SK-N-SH treated with all-trans-retinoic acid at 6 μM for 48 hours (cell line): Measurements from ENCODE around the gene DDRGK1.

Experiments
- ATAC-seq: fragments of 200-7000 bp; cut with Tn5 transposase; 3 replicates; pipeline ENCODE4 v1.9.1; 2020; ENCODE audit warnings: mild to moderate bottlenecking, moderate library complexity
- BACH2 ChIP-seq: fragments of 250-450 bp; sonication (Bioruptor Pico); IDR thresholded peaks from 2 replicates; pipeline ENCODE4 v1.9.0; 2021; ENCODE audit warnings: mild to moderate bottlenecking, borderline replicate concordance
- CREB5 ChIP-seq: fragments of 250-450 bp; sonication (Bioruptor Pico); IDR thresholded peaks from 2 replicates; pipeline ENCODE4 v1.5.1; 2020; ENCODE audit warnings: low read depth, mild to moderate bottlenecking, moderate library complexity
- CSDC2 ChIP-seq: fragments of 250-450 bp; sonication (Bioruptor Pico); IDR thresholded peaks from 2 replicates; pipeline ENCODE4 v1.5.0; 2020; ENCODE audit warnings: mild to moderate bottlenecking, moderate library complexity
- CSRNP3 ChIP-seq: fragments of 250-450 bp; sonication (Bioruptor Pico); IDR thresholded peaks from 2 replicates; pipeline ENCODE4 v1.5.1; 2021; ENCODE audit warnings: mild to moderate bottlenecking, moderate library complexity
- GLIS3 ChIP-seq: fragments of 250-450 bp; sonication (Bioruptor Pico); IDR thresholded peaks from 2 replicates; pipeline ENCODE4 v1.5.0; 2020; ENCODE audit warnings: mild to moderate bottlenecking, moderate library complexity
- ISL1 ChIP-seq: fragments of 250-450 bp; sonication (Bioruptor Pico); IDR thresholded peaks from 2 replicates; pipeline ENCODE4 v2.1.2; 2022; ENCODE audit warnings: mild to moderate bottlenecking, moderate library complexity
- OSR1 ChIP-seq: fragments of 250-450 bp; sonication (Bioruptor Pico); IDR thresholded peaks from 2 replicates; pipeline ENCODE4 v1.8.0; 2022; ENCODE audit warnings: moderate library complexity, mild to moderate bottlenecking, inconsistent platforms
- PATZ1 ChIP-seq: fragments of 250-450 bp; sonication (Bioruptor Pico); IDR thresholded peaks from 2 replicates; pipeline ENCODE4 v1.8.0; 2020; ENCODE audit warnings: mild to moderate bottlenecking, moderate library complexity, borderline replicate concordance
- POU6F1 ChIP-seq: fragments of 250-450 bp; sonication (Bioruptor Pico); IDR thresholded peaks from 2 replicates; pipeline ENCODE4 v1.8.0; 2021; ENCODE audit warnings: low read depth, mild to moderate bottlenecking, moderate library complexity, borderline replicate concordance
- RARB ChIP-seq: fragments of 250-450 bp; sonication (Bioruptor Pico); IDR thresholded peaks from 2 replicates; pipeline ENCODE4 v1.8.0; 2021; ENCODE audit warnings: mild to moderate bottlenecking, moderate library complexity
- TCF4 ChIP-seq: fragments of 250-450 bp; sonication (Bioruptor Pico); IDR thresholded peaks from 2 replicates; pipeline ENCODE4 v1.8.0; 2021; ENCODE audit warnings: mild to moderate bottlenecking, moderate library complexity, borderline replicate concordance
- TOX ChIP-seq: fragments of 250-450 bp; sonication (Bioruptor Pico); IDR thresholded peaks from 2 replicates; pipeline ENCODE4 v1.8.0; 2021; ENCODE audit warnings: mild to moderate bottlenecking, moderate library complexity, borderline replicate concordance
- TSHZ2 ChIP-seq: fragments of 250-450 bp; sonication (Bioruptor Pico); IDR thresholded peaks from 2 replicates; pipeline ENCODE4 v1.5.0; 2020; ENCODE audit warnings: mild to moderate bottlenecking, moderate library complexity
- ZC3H10 ChIP-seq: fragments of 250-450 bp; sonication (Bioruptor Pico); IDR thresholded peaks from 2 replicates; pipeline ENCODE4 v1.5.1; 2021; ENCODE audit warnings: mild to moderate bottlenecking, moderate library complexity
- ZFP3 ChIP-seq: fragments of 250-450 bp; sonication (Bioruptor Pico); IDR thresholded peaks from 2 replicates; pipeline ENCODE4 v1.5.0; 2020; ENCODE audit warnings: mild to moderate bottlenecking, moderate library complexity
- ZFP30 ChIP-seq: fragments of 450-650 bp; formaldehyde crosslinking; IDR thresholded peaks from 2 replicates; pipeline ENCODE4 v1.5.0; 2022; ENCODE audit warnings: mild to moderate bottlenecking, moderate library complexity
- ZNF565 ChIP-seq: fragments of 450-650 bp; formaldehyde crosslinking; conservative IDR thresholded peaks from 2 replicates; pipeline ENCODE4 v1.5.0; 2020; ENCODE audit warnings: low read depth, mild to moderate bottlenecking, moderate library complexity
- ZNF70 ChIP-seq: fragments of 450-650 bp; formaldehyde crosslinking; IDR thresholded peaks from 2 replicates; pipeline ENCODE4 v1.5.0; 2020; ENCODE audit warnings: mild to moderate bottlenecking, moderate library complexity
- ZNF8 ChIP-seq: fragments of 450-650 bp; formaldehyde crosslinking; IDR thresholded peaks from 2 replicates; pipeline ENCODE4 v1.5.0; 2020; ENCODE audit warnings: mild to moderate bottlenecking, moderate library complexity

Gene DDRGK1

GRCh38 chr20:3203315-3204123 is 963 bp downstream of the DDRGK1 start:
- TF ChIP-seq ZNF565 (no peak), TSHZ2 (no peak), ISL1 (CRISPR knock-in tag) (no peak), PATZ1 (no peak), CSDC2 (CRISPR knock-in tag) (no peak), TOX (CRISPR knock-in tag) (no peak), TCF4 (CRISPR knock-in tag) (no peak), OSR1 (no peak), CSRNP3 (no peak), ZC3H10 (CRISPR knock-in tag) (no peak), ZFP3 (CRISPR knock-in tag) (no peak), ZNF70 (no peak), CREB5 (CRISPR knock-in tag) (no peak), ZFP30 (CRISPR knock-in tag) (no peak), ZNF8 (CRISPR knock-in tag) (no peak)
- peak; percentile 58 for ATAC-seq

GRCh38 chr20:3202965-3203314 is 1.5 kb downstream of the DDRGK1 start:
- no peak for ATAC-seq
- no peak for TF ChIP-seq TSHZ2
- no peak for TF ChIP-seq RARB (CRISPR knock-in tag)
- no peak for TF ChIP-seq BACH2 (CRISPR knock-in tag)
- TF ChIP-seq GLIS3 (CRISPR knock-in tag): no peak
- no peak for TF ChIP-seq POU6F1 (CRISPR knock-in tag)
